ENCODE data around the gene DPYSL4.

Gene DPYSL4

DNA sequence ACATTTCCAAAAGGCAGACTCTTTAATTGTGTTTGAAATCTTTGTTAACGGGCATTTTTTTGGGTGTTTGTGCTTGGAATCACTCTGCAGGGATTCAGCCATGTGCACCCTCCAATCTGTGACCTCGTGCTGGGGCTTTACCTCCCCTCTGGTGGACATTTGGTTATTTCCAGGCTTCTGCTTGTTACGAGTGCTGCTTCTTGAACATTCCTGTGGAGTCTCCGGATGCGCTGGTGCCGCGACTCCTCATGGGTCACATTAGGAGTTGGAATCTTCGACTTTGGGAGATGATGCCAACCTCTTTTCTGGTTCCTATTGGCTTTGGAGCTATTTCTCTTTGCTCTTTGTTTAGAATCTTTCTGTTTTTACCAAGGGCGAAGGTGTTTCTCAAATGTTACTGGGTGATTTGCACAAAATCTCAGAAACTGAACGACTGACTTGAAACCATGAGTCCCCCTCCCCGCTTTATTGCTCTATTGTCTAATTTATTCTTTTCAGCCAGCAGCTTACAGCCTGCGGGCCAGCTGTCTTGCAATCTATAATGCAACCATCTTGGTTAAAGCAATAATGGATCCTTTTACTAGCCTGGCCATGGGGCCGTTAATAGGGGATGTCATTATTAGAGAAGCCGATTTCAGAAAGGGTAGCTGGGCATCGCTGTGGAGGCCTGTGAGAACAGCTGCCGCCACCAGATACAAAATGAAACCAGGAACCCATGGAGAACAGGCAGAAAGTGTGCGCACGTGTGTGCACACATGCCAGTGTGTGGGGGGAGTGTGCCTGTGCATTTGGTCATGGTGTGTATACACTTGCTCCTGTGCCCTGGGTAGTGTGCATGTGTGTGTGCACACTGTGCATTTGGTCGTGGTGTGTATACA is 9.9 kb upstream of the DPYSL4 start:
- TF ChIP-seq, protein P1, sequence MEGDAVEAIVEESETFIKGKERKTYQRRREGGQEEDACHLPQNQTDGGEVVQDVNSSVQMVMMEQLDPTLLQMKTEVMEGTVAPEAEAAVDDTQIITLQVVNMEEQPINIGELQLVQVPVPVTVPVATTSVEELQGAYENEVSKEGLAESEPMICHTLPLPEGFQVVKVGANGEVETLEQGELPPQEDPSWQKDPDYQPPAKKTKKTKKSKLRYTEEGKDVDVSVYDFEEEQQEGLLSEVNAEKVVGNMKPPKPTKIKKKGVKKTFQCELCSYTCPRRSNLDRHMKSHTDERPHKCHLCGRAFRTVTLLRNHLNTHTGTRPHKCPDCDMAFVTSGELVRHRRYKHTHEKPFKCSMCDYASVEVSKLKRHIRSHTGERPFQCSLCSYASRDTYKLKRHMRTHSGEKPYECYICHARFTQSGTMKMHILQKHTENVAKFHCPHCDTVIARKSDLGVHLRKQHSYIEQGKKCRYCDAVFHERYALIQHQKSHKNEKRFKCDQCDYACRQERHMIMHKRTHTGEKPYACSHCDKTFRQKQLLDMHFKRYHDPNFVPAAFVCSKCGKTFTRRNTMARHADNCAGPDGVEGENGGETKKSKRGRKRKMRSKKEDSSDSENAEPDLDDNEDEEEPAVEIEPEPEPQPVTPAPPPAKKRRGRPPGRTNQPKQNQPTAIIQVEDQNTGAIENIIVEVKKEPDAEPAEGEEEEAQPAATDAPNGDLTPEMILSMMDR (IDR thresholded peaks at IDR 0.05) = no peak

DNA sequence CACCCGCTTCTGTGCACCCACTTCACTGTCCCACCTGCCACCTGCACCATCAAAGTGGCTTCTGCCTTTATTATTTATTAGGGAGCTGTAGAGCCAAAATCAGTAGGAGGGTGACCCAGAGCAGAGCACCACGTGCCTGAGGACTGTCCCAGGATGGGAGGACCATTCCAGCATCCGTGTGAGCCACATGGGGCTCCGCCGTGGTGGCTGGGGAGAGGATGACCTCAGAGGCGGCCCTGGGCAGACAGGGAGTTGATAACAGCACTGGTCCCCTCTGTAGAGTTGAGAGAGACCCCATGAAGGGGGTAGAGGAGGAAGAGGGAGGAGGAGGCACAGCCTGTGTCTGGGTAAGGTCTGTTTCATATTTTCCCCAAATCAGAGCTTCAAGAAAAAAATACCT is 8.7 kb upstream of the DPYSL4 start:
- TF ChIP-seq, protein P1 (IDR thresholded peaks at IDR 0.05) = no peak

GRCh38 chr10:132178672-132179545 is 7.8 kb upstream of the DPYSL4 start:
- TF ChIP-seq, protein P1 (IDR thresholded peaks at IDR 0.05) = no peak

- TF ChIP-seq, protein P1 (IDR thresholded peaks at IDR 0.05) = no peak
Observed at GRCh38 chr10:132179551-132180392, 7.0 kb upstream of the DPYSL4 start.

- TF ChIP-seq, protein P1 (IDR thresholded peaks at IDR 0.05) = no peak
Observed at GRCh38 chr10:132180736-132181135, 6.0 kb upstream of the DPYSL4 start.

- TF ChIP-seq, protein P1 (IDR thresholded peaks at IDR 0.05) = no peak
Observed at GRCh38 chr10:132181691-132182425, 4.9 kb upstream of the DPYSL4 start.

Data from LNCAP (cell line).